Muscle of leg (tissue), 9 donors: Measurements from ENCODE around the gene C9orf57. TPM values are rescaled to one million over a fixed set of nuclear protein-coding genes. Genes with fewer than 3 reads are reported as not detected.

Experiments used
- polyA plus RNA-seq, 8 donors: library from polyadenylated mRNA; unstranded; fragments of 120-200 nt; gene quantifications; one replicate each; pipeline versions ENCODE4 v1.2.1 to v1.2.3, GENCODE V29; 2013; ENCODE audit warnings: inconsistent platforms in 1 of 8, low replicate concordance in 1 of 8; ENCODE audit not compliant: insufficient read length in 8 of 8, insufficient read depth in 1 of 8
- total RNA-seq: library from RNA; stranded (reverse); fragments of 120-200 nt; gene quantifications from one replicate; pipeline ENCODE4 v1.2.4, GENCODE V29; 2013

C9orf57 gene
- total and polyA plus RNA-seq, 9 donors, result not detected

Other genes with a start within 250 kb of the C9orf57 start
- gene ABHD17B, start 149.4 kb downstream of the C9orf57 start, total RNA-seq, result 28.7 TPM
- 10 to 100 TPM; 23.7 to 32.3 (median 26.1) TPM for gene ABHD17B, start 149.4 kb downstream of the C9orf57 start, polyA plus RNA-seq
- 25.0 TPM for gene C9orf85, start 149.0 kb downstream of the C9orf57 start, total RNA-seq
- 10 to 100 TPM; 19.5 to 24.1 (median 20.8) TPM for gene C9orf85, start 149.0 kb downstream of the C9orf57 start, polyA plus RNA-seq
- 0.49 TPM for gene GDA, start 88.8 kb upstream of the C9orf57 start, total RNA-seq
- gene GDA, start 88.8 kb upstream of the C9orf57 start, polyA plus RNA-seq, result 1 to 10 TPM in 2 of 8 donors, under 1 TPM in 6; 0.16 to 6.1 (median 0.25) TPM